Measurements from ENCODE around the gene FBXL7.

The FBXL7 gene

DNA sequence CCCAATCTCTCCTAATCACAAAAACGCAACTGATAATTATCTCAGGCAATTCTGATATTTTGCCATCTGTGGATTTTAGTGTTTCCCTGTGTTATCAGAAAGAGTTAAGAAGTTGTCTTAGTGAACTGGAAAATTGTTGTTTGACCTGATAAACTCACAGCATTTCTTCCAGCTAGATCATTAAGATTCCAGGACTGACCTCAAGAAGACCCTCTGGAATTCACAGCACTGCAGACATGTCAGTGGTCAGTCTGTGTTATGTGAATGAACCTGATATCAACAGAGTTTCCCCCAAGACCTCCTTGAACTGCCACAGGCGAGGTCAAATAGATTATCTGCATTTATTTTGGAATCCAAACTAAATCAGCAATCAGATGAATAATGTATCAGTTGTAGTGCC, 174.7 kb downstream of the FBXL7 start:
- DNase-seq (ENCODE audit: low read depth, low spot score), result no peak
- TF ChIP-seq CTCF (IDR thresholded peaks at IDR 0.05; ENCODE audit: insufficient read depth, low read length, missing control alignments), result no peak
- H3K4me3 ChIP-seq (ENCODE audit: low read depth, low read length), result no peak overlapping the region
- CTCF ChIA-PET, result interaction anchor here (1.0 to 1.2 kb wide), 2 partner anchors 10 to 15 kb away, joined by 3 read pairs; no protein-coding TSS in a partner anchor
- POLR2A ChIA-PET, result no interaction called here

DNA sequence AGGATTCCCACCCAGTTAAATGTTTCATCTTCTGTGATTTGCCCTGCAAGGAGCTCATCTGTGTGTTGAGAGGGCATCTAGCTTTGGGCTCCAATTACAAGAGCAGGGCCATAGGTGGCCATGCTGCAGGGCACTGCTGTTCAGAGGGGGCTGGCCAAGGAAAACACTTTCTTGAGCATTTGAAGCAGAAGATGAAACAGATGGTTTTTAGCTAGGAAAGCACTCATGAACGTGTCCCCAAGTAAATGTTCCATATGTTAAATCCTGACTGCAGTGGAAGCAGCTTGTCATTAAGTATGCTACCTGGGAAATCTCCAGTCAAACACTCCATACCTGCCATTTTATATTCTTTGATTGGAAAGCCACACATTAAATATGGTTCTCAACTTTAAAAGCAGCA, 176.6 kb downstream of the FBXL7 start:
- no peak overlapping the region for H3K4me3 ChIP-seq (ENCODE audit: low read depth, low read length)
- TF ChIP-seq CTCF (IDR thresholded peaks at IDR 0.05; ENCODE audit: insufficient read depth, low read length, missing control alignments), result no peak
- POLR2A ChIA-PET, result interaction anchor here (0.5 kb wide), 1 partner anchor 96 kb away, joined by 3 read pairs; no protein-coding TSS in a partner anchor
- DNase-seq (ENCODE audit: low read depth, low spot score), result no peak
- CTCF ChIA-PET, result no interaction called here

- ChIA-PET POLR2A (no interaction called here), CTCF (interaction anchor here (1.0 to 1.4 kb wide), 2 partner anchors 13 to 17 kb away, joined by 3 read pairs; no protein-coding TSS in a partner anchor)
- no peak for TF ChIP-seq CTCF (IDR thresholded peaks at IDR 0.05; ENCODE audit: insufficient read depth, low read length, missing control alignments)
Measured at GRCh38 chr5:15679161-15679560, 179.2 kb downstream of the FBXL7 start.

GRCh38 chr5:15680455-15680854, 180.5 kb downstream of the FBXL7 start:
- TF ChIP-seq CTCF (IDR thresholded peaks at IDR 0.05; ENCODE audit: insufficient read depth, low read length, missing control alignments), result no peak
- H3K4me3 ChIP-seq (ENCODE audit: low read depth, low read length), result no peak overlapping the region
- no peak for DNase-seq (ENCODE audit: low read depth, low spot score)
- POLR2A ChIA-PET, result no interaction called here
- CTCF ChIA-PET, result interaction anchor here (1.1 to 1.4 kb wide), 2 partner anchors 18 to 77 kb away, joined by 3 read pairs; no protein-coding TSS in a partner anchor

More at GRCh38 chr5:15679161-15679560, 179.2 kb downstream of the FBXL7 start:
- DNase-seq (ENCODE audit: low read depth, low spot score), result no peak
- H3K4me3 ChIP-seq (ENCODE audit: low read depth, low read length), result no peak overlapping the region

DNA sequence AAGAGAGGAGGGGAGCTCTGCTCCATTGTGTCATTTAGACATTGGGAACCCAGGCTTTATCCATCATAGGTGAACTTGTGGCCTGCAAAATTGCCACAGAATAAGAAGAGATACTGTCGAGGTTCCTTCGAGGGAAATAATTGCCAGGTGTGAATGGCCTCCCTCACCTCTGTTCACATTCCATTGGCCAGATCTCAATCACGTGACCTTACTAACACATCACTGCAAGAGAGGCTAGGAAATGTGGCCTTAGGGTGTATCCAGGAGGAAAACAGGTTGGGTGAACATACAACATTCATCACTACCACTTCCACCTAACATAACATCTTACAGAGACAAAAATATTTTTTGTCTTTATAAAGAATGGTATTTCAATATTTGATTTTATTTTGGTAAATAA, 182.1 kb downstream of the FBXL7 start:
- POLR2A ChIA-PET, result interaction anchor here (1.1 kb wide), 1 partner anchor 13 kb away, joined by 3 read pairs; no protein-coding TSS in a partner anchor

DNA sequence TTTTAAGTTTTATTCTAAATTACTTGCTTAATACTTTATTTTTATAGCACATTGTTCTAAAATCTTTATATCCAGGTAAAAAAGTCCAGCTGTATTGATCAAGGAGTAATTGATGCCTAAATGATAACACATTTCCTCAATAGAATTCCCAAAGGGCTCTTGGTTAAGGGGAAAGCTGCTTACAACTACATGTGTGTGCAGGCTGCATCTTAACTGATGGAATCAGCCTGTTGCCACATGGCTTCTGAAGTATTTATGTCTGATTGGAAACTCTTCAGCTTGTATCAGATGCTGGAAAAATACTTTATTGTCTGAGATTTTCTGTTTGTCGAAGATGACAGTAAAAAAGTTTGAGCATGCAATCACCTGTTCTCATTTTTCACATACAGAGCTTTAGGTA, 182.6 kb downstream of the FBXL7 start:
- no peak for TF ChIP-seq CTCF (IDR thresholded peaks at IDR 0.05; ENCODE audit: insufficient read depth, low read length, missing control alignments)
- ChIA-PET CTCF (interaction anchor here (0.6 to 1.0 kb wide), 3 partner anchors 9 to 113 kb away, joined by 3 to 4 read pairs (median 3); no protein-coding TSS in a partner anchor), POLR2A (interaction anchor here (1.1 kb wide), 1 partner anchor 13 kb away, joined by 3 read pairs; no protein-coding TSS in a partner anchor)
- H3K4me3 ChIP-seq (ENCODE audit: low read depth, low read length), result no peak overlapping the region
- no peak for DNase-seq (ENCODE audit: low read depth, low spot score)

More for the DNA sequence above, 182.1 kb downstream of the FBXL7 start:
- TF ChIP-seq CTCF (IDR thresholded peaks at IDR 0.05; ENCODE audit: insufficient read depth, low read length, missing control alignments), result no peak
- H3K4me3 ChIP-seq (ENCODE audit: low read depth, low read length), result no peak overlapping the region
- no peak for DNase-seq (ENCODE audit: low read depth, low spot score)
- CTCF ChIA-PET, result interaction anchor here (0.7 kb wide), 1 partner anchor 28 kb away, joined by 3 read pairs; no protein-coding TSS in a partner anchor
